HepG2 (cell line): ENCODE results near the gene CD36. TPM values are rescaled to one million over a fixed set of nuclear protein-coding genes. Genes with fewer than 3 reads are reported as not detected.

ENCODE experiments used
- ATAC-seq: fragments of 200-7000 bp; cut with Tn5 transposase; 3 replicates; pipeline ENCODE4 v1.9.1; 2020; ENCODE audit warnings: mild to moderate bottlenecking, moderate library complexity
- BruUV-seq: library from RNA; stranded (reverse); fragments of 400-500 nt; replicated peaks from 2 replicates; lab custom pipeline; 2021; lab: Mats Ljungman, UMichigan
- CTCF ChIA-PET: fragments of 300-600 bp; formaldehyde crosslinking; extraction: SDS; loops from one replicate; lab custom pipeline; 2021; ENCODE audit warnings: low total read pairs, inconsistent platforms, low intra/inter-chr PET ratio; lab: Yijun Ruan, JAX
- POLR2A ChIA-PET: fragments of 350-600 bp; sonication (Branson Sonifier 250); formaldehyde crosslinking; loops from one replicate; lab custom pipeline; 2020; ENCODE audit warnings: antibody characterized with exemption, inconsistent platforms; lab: Yijun Ruan, JAX
- DNase-seq: peaks from one replicate; pipeline ENCODE4 v3.0.0-alpha.2; 2015; ENCODE audit warnings: low spot score
- FAIRE-seq: peaks from 3 replicates; lab custom pipeline; 2011; peaks lifted over from hg19 to GRCh38; lab: Jason Lieb, UNC
- H2AFZ ChIP-seq: one replicate; pipeline ENCODE4 v1.6.1; 2011; ENCODE audit warnings: low read length, inconsistent platforms
- H3K27ac ChIP-seq: fragments of 300-600 bp; 3 replicates; pipeline ENCODE4 v1.8.0; 2011; ENCODE audit warnings: mixed run types, mild to moderate bottlenecking, mixed read lengths, low read length, inconsistent platforms; ENCODE audit not compliant: insufficient read depth; ENCODE audit errors: extremely low read length
- H3K27me3 ChIP-seq, 2 experiments: fragments of 200-600 bp in 1 of 2; 2 replicates in 1 of 2; 3 replicates in 1 of 2; pipeline versions ENCODE4 v1.6.0 to v1.8.0; 2011; ENCODE audit warnings: low read length in 2 of 2, mild to moderate bottlenecking in 2 of 2, moderate library complexity in 2 of 2, inconsistent platforms in 1 of 2; ENCODE audit not compliant: insufficient read depth in 2 of 2, control insufficient read depth in 1 of 2
- H3K36me3 ChIP-seq, 2 experiments: fragments of 200-600 bp in 1 of 2; replicated peaks in 1 of 2; 2 replicates in 1 of 2; 3 replicates in 1 of 2; pipeline versions ENCODE4 v1.5.1 to v1.8.0; 2011; ENCODE audit warnings: low read length in 2 of 2, inconsistent platforms in 1 of 2; ENCODE audit not compliant: insufficient read depth in 2 of 2, control insufficient read depth in 1 of 2
- H3K4me1 ChIP-seq: 2 replicates; pipeline ENCODE4 v1.5.1; 2012; ENCODE audit warnings: low read length, inconsistent platforms; ENCODE audit not compliant: insufficient read depth
- H3K4me2 ChIP-seq: 2 replicates; pipeline ENCODE4 v1.6.0; 2011; ENCODE audit warnings: low read depth, low read length, inconsistent platforms
- H3K4me3 ChIP-seq, 3 experiments: fragments of 200-600 bp in 1 of 3; sonication (generic), shearing (Covaris generic) in 1 of 3; replicated peaks in 1 of 3; 2 replicates each; pipeline ENCODE4 v1.5.1; 2011 to 2016; ENCODE audit warnings: low read length in 3 of 3, inconsistent platforms in 2 of 3, low read depth in 2 of 3, mild to moderate bottlenecking in 2 of 3, control low read depth in 1 of 3, mixed read lengths in 1 of 3; ENCODE audit not compliant: insufficient read depth in 1 of 3
- H3K79me2 ChIP-seq: one replicate; pipeline ENCODE4 v1.6.1; 2011; ENCODE audit warnings: low read length, inconsistent platforms; ENCODE audit not compliant: insufficient read depth
- H3K9ac ChIP-seq: 2 replicates; pipeline ENCODE4 v1.6.0; 2011; ENCODE audit warnings: mild to moderate bottlenecking, low read depth, low read length, inconsistent platforms; ENCODE audit not compliant: insufficient read depth
- H3K9me3 ChIP-seq: 2 replicates; pipeline ENCODE4 v1.5.1; 2012; ENCODE audit warnings: mild to moderate bottlenecking, low read length
- H4K20me1 ChIP-seq: 2 replicates; pipeline ENCODE4 v1.6.0; 2011; ENCODE audit warnings: inconsistent platforms, mild to moderate bottlenecking, low read length, moderate library complexity; ENCODE audit not compliant: insufficient read depth
- BRD4 ChIP-seq: sonication (generic); formaldehyde crosslinking; IDR thresholded peaks from 2 replicates; pipeline ENCODE4 v1.4.0; 2020; ENCODE audit warnings: missing genetic modification reagents
- FUBP1 ChIP-seq: sonication (generic); formaldehyde crosslinking; IDR thresholded peaks from 2 replicates; pipeline ENCODE4 v1.5.1; 2020; ENCODE audit warnings: missing genetic modification reagents, mild to moderate bottlenecking, borderline replicate concordance
- GPN1 ChIP-seq: sonication (generic); formaldehyde crosslinking; IDR thresholded peaks from 2 replicates; pipeline ENCODE4 v1.5.1; 2020; ENCODE audit warnings: missing genetic modification reagents, borderline replicate concordance
- MAFF ChIP-seq: IDR thresholded peaks from 2 replicates; pipeline ENCODE4 v1.6.1; 2011; ENCODE audit warnings: low read depth, low read length, improper control_type of control experiment
- MAFK ChIP-seq, 2 experiments: IDR thresholded peaks in 1 of 2; conservative IDR thresholded peaks in 1 of 2; 2 replicates each; pipeline ENCODE4 v1.6.1; 2011; ENCODE audit warnings: improper control_type of control experiment in 2 of 2, low read length in 2 of 2
- PITX1 ChIP-seq: sonication (generic); formaldehyde crosslinking; IDR thresholded peaks from 2 replicates; pipeline ENCODE4 v1.5.1; 2020; ENCODE audit warnings: mild to moderate bottlenecking, missing genetic modification reagents
- POGK ChIP-seq: sonication (generic); formaldehyde crosslinking; conservative IDR thresholded peaks from 2 replicates; pipeline ENCODE4 v1.8.0; 2022; ENCODE audit warnings: mild to moderate bottlenecking, moderate library complexity, missing genetic modification reagents
- ZBTB8A ChIP-seq: sonication (generic); formaldehyde crosslinking; IDR thresholded peaks from 2 replicates; pipeline ENCODE4 v1.4.0; 2020; ENCODE audit warnings: mild to moderate bottlenecking, low read depth, missing genetic modification reagents, borderline replicate concordance
- ZNF329 ChIP-seq: sonication (generic); formaldehyde crosslinking; IDR thresholded peaks from 2 replicates; pipeline ENCODE4 v1.9.0; 2021; ENCODE audit warnings: low read depth, mild to moderate bottlenecking, missing genetic modification reagents
- WGBS: methylation state at CpG from one replicate; pipeline ENCODE4 v1.1.6; 2017; ENCODE audit warnings: low lambda C conversion rate; 5-methylcytosine and 5-hydroxymethylcytosine counted together
- in situ Hi-C: cut with HindIII; loops from 2 replicates; pipeline ENCODE4 v1.10.0; 2017; ENCODE audit warnings: low pct_unique_long_range_greater_than_20kb; ENCODE audit not compliant: extremely low pct_ligation_motif_present
- intact Hi-C: fragments of 100-400 bp; cut with micrococcal nuclease; formaldehyde crosslinking; loops from one replicate; pipeline ENCODE4 v1.10.0; 2022; ENCODE audit not compliant: unreplicated experiment
- polyA plus RNA-seq, 8 experiments: library from polyadenylated mRNA; depleted of rRNA in 3 of 8; stranded (reverse) in 7 of 8; unstranded in 1 of 8; fragments of >200 nt; fragmentation: Illumina TruSeq in 4 of 8; extraction: Trizol in 4 of 8; gene quantifications; 2 replicates each; pipeline versions ENCODE4 v1.2.1 to v1.2.3, GENCODE V29; 2011 to 2016; ENCODE audit warnings: low read depth in 4 of 8, missing spikeins in 1 of 8, mixed read lengths in 1 of 8; ENCODE audit not compliant: insufficient read depth in 1 of 8
- total RNA-seq, 5 experiments: library from RNA; depleted of rRNA; stranded (reverse); fragments of >200 nt; fragmentation: Illumina TruSeq; extraction: Trizol; gene quantifications; 2 replicates each; pipeline ENCODE4 v1.2.3, GENCODE V29; 2016; ENCODE audit warnings: low read depth in 1 of 5

CD36 gene
- total and polyA plus RNA-seq, 2 of the 13 experiments (the other 11 are each of a cell fraction or from before 2014, with no cell fraction given): 2.8 to 4.8 TPM

- Histone ChIP-seq H3K9me3 (no peaks in the 10 kb centered on the region), H3K4me1 (peaks cover 44% of the 10 kb centered on the region), H3K4me3 (no peak overlapping the region), H3K9ac (no peak overlapping the region), H3K27me3 (no peaks in the 10 kb centered on the region), H2AFZ (no peak overlapping the region), H3K4me2 (no peak overlapping the region), H3K27ac (no peak overlapping the region), H3K36me3 (no peaks in the 10 kb centered on the region), H3K79me2 (no peaks in the 10 kb centered on the region)
- POLR2A ChIA-PET: no interaction called here
- intact Hi-C loops: no loop called here
- BruUV-seq: no TSS peak
- FAIRE-seq (no peak), ATAC-seq (no peak), DNase-seq (no peak)
- in situ Hi-C loops: no loop called here
- CTCF ChIA-PET: no interaction called here
- WGBS: 98% methylated on average over 1 of the region's 1 CpG
- TF ChIP-seq MAFF (peak; percentile 96), MAFK (conservative IDR thresholded peaks at IDR 0.05 in 1 of 2, IDR thresholded peaks at IDR 0.05 in 1 of 2; ENCODE audit: low read length in 2 of 2) (peak; percentile 89 to 97), ZNF329 (CRISPR knock-in tag) (no peak), GPN1 (no peak), POGK (CRISPR knock-in tag) (no peak), FUBP1 (no peak), PITX1 (no peak), ZBTB8A (CRISPR knock-in tag) (no peak), BRD4 (no peak)
- TF ChIP-seq, all 625 proteins: peak for 2
- no peaks in the 10 kb centered on the region for H4K20me1 ChIP-seq
Observed at GRCh38 chr7:80613519-80613918, 24.9 kb upstream of the CD36 start.
